NCI-H774 (cell line): ENCODE measurements around the gene EBP.

Experiments
- DNase-seq: peaks from one replicate; lab custom pipeline; 2025; lab: John Stamatoyannopoulos, UW

The EBP gene

DNA sequence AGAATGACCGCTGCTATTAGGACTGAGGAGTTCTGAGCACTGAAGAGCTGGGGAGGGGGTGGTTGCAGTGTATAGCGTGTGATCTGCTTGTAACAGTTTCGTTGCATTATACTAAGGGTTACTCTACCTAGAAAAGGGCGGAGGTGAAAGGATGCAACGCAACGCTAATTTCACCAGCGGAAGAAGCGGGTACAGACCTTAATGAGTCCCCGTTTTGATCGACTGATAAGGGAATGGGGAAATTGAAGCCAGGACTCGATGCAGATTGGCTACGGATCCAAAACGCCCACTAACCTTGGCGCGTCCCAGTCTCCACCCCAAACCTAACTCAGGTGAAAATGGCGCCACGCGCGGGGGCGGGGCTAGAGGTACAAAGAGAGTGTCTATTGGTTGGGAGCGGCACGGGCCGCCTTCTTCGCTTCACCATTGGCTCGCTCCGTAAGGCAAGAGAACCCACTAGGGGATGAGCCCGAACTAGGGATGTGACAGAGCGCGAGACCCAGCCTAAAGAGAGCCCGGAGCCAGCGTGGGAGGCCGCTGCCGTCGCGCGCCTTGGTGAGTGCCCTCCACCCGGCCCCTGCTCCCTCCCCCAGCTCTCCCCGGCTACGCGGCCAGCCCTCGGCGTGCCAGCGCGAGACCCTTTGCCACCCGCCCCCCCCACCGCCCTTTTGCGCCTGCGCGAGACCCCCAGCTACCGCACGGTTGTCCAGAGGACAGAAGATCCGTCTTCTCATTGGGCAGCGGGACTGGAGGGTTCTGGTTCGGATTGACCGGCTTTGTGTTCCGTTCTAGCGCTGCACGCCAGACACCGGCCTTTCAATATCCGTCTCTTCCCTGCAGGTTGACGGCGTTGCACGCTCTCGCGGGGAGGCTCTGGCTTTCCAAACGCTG, at the start of gene EBP:
Gene EBP, plus strand, starts transcription at position 456 of the 891 bp plus-strand sequence. CDS start 1,964 bp downstream, outside the sequence.
- peak; percentile 88 for DNase-seq

- DNase-seq, result no peak
Observed at GRCh38 chrX:48472225-48472624, 49.4 kb upstream of the EBP start.

DNA sequence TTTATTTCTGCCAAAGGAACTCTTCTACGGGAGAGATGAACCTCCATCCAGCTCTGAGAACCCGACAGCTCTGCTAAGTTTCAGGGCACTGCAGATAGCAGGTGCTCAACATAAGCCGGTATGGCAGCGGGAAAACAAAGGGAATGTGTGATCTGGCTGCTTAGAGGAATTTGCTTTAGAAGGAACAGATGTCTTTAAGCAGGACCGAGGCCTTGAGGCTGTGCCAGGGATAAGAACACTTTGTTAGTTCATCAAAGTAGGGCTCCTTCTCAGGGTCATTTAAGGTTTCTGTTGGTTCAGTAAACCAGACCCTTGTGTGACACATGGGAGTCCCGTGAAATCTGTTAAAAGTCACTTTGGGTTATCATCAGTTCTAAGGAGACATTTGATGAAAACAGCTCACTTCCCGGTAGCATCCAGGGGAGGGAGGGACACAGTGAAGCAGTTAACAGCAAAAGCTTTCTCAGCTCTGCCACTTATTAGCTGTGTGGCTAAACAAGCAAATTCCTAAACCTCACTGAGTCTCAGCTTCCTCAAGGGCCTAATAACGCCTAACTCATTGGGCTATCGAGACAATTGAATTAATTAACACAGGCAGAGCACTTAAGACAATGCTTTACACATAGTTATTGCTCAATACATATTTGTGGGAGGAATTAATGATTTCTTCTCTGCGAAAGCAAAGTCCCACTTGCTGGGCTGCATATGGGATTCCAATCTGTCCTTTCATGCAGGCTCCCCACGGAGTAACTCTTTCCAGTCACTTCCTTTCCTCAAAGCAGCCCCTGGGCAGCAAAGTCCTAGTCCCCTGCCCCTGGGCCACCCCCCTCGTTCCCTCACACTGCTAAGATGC, 48.5 kb upstream of the EBP start:
- DNase-seq, result no peak

- DNase-seq, result no peak
Observed at GRCh38 chrX:48473704-48473990, 48.0 kb upstream of the EBP start.

DNA sequence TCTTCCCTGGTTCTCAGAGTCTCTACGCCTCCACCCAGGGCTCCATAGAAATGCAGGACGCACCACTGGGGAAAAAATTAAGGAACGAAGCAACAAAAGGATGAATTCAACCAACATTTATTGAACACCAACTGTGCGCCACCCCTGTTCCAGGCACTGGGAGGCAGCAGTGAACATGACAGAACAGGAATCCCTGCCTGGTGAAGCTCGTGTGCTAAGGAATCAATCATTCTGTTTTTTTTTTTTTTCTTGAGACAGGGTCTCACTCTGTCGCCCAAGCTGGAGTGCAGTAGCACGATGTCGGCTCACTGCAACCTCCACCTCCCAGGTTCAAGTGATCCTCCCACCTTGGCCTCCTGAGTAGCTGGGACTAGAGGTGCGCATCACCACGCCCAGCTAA, 47.5 kb upstream of the EBP start:
- no peak for DNase-seq

DNA sequence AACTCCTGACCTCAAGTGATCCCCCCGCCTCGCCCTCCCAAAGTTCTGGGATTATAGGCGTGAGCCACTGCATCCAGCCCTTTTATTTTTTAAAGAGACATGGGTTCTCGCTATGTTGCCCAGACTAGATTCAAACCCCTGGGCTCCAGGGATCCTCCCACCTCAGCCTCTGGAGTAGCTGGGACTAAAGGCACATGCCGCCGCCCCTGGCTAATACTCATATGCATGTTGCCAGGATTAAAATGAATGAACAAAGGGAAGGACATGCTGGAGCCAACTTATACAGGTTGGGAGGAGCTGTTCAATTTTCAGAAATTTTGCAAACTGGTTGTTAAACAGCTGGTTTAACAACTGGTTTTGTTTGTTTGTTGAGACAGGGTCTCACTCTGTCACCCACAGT, 47.0 kb upstream of the EBP start:
- DNase-seq, result no peak

DNA sequence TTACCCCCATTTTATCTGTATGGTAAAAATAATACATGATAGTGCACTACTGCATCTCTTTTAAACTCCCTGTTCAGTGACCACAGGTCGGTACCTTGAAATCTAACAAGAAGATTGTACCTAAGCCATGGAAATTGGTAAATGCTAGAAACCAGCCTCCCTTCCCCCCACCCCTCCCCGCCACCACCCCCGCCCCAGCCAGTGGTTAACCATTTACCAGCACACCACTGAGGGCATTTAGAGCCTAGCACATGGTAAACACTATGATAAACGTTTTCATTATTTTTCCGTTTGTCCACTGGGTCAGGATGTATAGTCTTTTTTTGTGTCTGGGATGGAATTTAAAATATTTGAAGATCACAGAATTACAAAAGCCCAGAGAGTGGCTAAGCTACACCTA, 46.3 kb upstream of the EBP start:
- DNase-seq, result no peak

DNA sequence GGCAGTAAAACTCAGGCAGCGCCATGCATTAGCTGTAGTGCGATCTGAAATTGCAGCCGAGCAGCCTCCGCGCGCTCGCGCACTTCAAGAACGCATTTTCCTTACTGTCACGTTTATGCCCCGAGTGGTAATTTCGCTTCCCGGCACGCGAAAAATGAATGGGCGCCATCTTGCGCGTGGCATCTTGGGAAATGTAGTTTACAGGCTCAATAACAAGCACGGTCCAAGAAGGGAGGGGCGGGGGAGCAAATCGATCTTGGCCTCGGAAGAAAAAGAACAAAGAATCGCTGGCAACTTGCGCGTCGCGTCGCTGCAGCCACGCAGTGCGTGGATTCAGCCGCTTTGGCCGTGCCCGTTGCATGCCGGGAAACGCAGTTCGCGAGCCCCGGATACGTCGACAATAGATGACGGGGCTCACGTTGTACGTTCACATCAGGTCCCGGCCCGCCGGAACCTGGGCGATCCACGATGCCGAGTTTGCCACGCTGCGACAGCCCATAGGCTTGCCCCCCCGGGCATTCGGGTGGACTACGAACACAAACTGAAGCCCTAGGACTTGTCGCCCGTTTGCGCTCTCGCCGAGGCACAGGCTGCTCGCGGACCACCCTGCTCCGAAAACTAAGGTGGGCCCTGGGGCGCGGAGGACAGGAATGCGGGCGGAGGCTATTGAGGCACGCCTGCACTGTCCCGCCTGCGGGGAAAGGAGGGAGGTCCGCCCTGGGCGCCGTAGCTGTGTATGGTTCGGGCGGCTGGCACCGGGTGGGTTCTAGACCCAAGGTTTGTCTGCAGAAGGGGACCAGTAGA, 45.6 kb upstream of the EBP start, which contains the start of gene FTSJ1:
Gene FTSJ1, plus strand, starts transcription at position 426 of the 804 bp plus-strand sequence. CDS start 1,849 bp downstream, outside the sequence.
- peak; percentile 57 for DNase-seq

GRCh38 chrX:48476919-48477318, 44.7 kb upstream of the EBP start:
- no peak for DNase-seq

DNA sequence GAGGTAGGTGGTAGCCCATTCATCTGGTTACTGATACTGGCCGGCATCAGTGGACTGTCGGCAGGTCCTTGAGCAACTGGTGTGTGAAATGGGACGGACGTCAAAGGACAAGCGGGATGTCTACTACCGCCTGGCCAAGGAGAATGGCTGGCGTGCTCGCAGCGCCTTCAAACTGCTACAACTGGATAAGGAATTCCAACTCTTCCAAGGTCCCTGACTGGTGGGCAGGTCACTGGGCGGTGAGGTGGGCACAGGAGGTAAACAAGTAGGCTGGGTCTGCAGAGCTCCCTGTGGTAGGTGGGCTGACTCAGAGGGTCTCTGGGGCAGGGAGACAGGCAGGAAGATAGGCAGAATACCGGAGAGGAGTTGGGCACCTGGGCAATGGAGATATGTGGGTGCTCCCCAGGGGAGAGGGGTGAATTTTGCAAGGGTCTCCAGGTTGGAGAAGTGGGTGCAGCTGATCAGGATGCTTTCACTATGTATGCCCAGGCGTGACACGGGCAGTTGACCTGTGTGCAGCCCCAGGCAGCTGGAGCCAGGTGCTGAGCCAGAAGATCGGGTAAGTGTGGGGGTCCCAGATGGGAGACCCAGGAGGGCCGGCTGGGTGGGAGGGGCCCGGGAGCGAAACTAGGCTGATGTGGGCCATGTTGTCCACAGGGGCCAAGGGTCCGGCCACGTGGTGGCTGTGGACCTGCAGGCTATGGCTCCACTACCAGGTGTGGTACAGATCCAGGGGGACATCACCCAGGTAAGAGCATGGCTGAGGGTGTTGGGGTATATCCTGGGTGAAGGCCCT, 43.5 kb upstream of the EBP start:
- DNase-seq, result no peak

- DNase-seq, result no peak
Observed at GRCh38 chrX:48478806-48479205, 42.8 kb upstream of the EBP start.

- no peak for DNase-seq
Observed at GRCh38 chrX:48480142-48480541, 41.5 kb upstream of the EBP start.

GRCh38 chrX:48480583-48480982, 41.0 kb upstream of the EBP start:
- no peak for DNase-seq

GRCh38 chrX:48482526-48482925, 39.1 kb upstream of the EBP start:
- no peak for DNase-seq

- no peak for DNase-seq
Observed at GRCh38 chrX:48487362-48487798, 34.2 kb upstream of the EBP start.

- DNase-seq, result no peak
Observed at GRCh38 chrX:48488034-48488433, 33.6 kb upstream of the EBP start.

DNA sequence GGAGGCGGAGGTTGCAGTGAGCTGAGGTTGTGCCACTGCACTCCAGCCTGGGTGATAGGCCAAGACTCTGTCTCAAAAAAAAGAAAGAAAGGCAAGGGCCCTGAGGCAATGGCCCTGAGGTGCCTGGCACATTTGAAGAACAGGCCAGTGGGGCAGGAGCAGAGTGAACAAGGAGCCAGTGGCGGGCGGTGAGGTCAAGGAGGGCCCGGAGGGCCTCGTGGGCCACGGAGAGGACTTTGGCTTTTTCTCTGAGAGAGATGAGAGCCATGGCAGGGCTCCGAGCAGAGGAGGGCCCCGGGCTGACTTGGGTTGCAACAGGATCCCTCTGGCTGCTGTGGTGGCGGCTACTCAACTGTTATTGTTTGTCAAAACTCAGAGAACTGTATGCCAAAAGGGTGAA, 32.3 kb upstream of the EBP start:
- DNase-seq, result no peak

- no peak for DNase-seq
Observed at GRCh38 chrX:48489892-48490291, 31.7 kb upstream of the EBP start.

- DNase-seq, result no peak
Observed at GRCh38 chrX:48490661-48491060, 30.9 kb upstream of the EBP start.

DNA sequence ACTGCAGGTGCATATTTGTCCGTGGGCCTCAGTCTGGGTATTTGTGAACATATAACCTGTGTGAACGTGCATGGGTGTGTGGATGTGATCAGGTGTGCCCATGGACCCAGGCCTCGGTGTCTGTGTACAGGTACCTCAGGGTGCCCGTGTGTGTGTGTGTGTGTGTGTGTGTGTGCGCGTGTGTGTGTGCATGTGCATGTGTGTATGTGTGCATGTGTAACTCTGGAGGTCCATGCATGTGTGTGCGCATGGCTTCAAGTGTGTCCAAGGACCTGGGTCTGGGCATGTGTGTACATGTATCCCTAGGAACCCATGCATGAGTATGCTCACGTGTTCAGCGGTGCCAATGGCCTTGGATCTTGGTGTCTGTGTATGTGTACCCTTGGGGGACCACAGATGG, 29.8 kb upstream of the EBP start:
- DNase-seq, result no peak

- no peak for DNase-seq
Observed at GRCh38 chrX:48492293-48492910, 29.2 kb upstream of the EBP start.
